ENCODE results near the gene PFDN2.
"Not testable (repeated sequence)": the region's sequence is repeated elsewhere in the genome, so short reads cannot be mapped to it uniquely, and the experiment has no call there.

Gene PFDN2

DNA sequence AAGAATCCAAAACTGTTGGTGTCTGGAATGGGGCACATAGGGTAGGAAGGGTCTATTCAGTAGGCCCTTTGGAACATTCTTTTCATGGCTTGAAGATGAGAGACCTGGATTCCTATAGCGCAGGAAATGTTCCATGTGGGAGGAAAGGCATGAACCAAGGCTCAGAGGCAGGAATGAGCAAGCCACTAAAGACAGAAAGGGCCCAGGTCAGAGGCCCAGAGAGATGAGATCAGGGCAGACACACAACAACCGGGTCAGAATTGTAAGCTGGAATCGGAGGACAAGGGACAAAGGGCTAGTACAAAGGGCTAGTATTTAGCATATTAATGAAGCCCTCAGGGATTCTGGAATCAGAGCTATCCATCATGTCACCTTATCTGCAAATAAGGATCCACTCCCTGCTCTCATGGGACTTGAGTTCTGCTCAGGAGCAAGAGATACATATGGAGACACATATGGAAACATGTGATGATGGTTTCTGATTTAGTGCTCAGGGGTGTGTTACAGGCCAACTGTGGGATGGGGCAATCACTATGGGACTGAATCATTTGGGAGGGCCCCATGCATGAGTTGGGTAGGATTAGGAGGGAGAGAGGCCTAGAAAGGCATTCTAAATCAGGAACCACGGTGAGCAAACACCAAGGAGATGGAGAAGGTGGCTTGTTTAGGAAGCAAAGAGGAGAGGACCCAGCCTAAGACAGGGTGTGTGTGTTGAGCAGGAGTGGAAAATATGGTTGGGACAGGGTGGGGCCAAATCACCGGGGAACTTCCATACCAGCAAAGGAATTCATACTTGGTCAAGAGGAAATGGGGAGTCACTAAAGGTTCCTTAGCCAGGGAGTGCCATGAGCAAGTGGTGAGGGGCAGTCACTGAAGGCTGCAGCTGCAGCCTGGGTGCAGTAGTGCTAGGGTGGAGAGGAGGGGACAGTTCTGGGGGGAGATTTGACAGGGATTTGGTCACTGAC is 37.1 kb downstream of the PFDN2 start:
- DNase-seq (ENCODE audit: low spot score): no peak

DNA sequence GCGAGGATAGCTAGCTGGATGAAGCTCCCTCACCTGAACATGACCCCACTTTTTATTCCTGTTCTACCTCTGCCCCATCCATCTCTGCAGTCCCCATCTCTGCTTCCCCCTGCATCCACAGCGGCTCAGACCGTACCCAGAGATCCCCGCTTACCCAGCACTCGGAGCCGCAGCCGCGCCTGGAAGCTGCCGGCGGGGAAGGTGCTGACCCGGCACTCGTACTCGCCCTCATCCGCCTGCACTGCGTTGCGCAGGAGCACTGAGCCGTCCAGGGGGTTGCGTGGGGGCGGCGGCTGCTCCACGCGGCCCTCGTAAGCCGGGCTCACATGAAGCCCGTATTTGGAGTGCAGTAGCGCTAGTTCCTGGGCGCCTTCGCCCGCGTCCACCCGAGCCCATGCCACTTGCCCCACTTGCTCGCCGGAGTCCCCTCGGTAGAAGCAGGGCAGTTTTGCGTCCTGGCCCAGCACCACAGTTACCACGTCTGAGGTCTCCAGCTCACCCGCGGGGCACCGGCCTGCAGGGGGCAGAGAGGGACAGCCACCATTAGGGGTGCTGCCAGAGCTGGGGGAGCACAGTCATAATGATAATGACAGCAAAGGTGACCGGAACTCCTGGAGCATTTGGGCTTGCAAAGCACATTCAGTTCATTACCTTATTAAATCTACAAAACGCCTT is 38.3 kb downstream of the PFDN2 start:
- DNase-seq (ENCODE audit: low spot score): no peak

DNA sequence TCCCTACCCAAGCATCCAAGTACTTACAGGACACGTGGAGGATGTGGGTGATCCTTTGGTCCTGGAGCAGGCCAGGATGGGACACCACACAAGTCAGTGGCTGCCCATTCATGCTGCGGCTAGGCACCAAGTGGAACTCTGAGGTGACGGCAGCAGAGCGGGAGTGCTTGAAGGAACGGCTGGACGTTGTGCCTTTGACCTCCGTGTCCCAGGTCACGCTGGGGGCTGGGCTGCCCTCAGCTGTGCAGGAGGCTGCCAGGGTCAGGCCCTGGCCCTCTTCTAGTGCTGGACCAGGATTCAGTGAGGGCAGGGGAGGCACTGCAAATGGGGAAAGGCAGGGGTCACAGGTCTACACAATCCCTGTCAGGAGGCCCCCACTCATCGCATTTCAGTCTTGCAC is 40.4 kb downstream of the PFDN2 start:
- DNase-seq (ENCODE audit: low spot score): no peak

DNA sequence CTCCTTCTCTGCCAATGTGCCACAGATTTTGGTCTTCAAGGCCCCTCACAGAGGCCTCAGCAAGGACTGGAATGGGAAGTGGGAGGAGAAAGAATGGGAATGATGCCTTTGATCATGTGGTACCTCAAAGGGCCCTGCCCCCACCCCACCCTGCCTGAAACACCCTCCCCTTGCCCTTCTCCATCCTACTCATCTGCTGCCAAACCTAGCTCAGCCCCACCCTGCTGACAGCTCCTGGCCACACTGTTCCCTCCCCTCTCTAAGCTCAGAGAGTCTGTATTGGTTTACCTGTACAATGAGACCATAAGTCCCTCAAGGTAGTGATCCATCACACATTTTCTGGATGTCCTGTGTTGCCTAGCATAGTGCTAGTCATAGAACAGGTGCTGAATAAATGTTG is 41.4 kb downstream of the PFDN2 start:
- DNase-seq (ENCODE audit: low spot score): no peak

DNA sequence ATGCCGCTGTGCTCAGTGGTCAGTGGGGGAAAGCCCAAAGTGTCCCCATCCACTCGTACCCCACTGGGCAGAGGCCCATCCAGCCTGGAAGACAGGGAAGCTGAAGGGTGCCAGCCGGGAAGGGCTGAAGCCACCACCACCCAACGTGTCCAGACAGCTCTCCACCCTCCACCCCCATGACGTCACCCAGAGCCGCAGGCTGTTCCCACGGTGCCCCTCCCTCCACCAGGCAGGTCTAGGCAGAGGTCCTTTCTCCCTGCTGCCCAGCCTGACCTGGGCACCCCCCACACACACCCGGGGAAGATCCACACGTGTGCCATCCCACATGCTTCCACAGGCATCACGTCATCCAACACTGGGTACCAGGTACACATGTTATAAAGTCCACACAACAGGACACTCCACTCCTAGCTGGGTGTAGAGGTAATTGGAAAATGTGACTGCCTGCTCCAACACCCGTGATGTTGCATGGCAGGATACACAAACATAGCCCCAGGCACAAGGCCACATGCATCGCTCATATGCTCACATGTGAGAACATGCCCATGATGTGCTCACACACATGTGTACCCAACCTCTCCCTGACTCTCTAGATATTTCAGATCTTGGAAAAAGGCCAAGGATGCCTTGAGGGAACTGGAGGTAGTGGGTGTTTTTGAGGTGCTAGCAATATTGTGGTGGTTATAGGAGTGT is 43.0 kb downstream of the PFDN2 start:
- no peak for DNase-seq (ENCODE audit: low spot score)

DNA sequence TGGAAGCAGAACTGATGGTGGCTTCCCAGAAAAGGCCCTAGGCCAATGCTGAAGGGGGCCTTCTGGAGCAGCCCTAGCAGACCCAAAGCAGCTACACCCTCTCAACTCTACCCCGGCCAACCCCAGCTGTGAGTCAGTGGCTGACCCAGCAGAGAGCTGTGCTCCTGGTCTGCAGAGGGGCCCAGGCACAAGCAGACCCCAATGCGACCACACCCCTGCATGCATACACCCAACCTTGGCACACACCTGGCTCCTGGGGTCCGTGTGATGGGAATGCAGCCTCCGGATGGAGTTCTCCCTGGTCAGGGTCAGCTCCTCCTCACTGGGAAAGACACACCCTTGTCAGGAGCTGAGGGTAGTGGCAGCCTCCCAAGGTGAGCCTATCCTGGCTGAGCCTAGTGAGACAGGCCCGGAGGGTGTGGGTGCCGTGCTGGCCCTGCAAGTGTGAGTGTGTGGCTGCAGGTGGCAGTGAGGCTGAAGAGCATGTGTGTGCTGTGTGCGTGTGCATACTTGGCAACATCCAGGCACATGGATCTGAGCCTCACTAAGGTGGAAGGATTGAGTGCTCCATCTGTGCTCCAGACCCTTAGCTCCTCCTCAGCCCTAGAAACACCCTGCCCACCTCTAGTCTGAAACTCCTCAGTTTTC is 44.2 kb downstream of the PFDN2 start:
- DNase-seq (ENCODE audit: low spot score): no peak

DNA sequence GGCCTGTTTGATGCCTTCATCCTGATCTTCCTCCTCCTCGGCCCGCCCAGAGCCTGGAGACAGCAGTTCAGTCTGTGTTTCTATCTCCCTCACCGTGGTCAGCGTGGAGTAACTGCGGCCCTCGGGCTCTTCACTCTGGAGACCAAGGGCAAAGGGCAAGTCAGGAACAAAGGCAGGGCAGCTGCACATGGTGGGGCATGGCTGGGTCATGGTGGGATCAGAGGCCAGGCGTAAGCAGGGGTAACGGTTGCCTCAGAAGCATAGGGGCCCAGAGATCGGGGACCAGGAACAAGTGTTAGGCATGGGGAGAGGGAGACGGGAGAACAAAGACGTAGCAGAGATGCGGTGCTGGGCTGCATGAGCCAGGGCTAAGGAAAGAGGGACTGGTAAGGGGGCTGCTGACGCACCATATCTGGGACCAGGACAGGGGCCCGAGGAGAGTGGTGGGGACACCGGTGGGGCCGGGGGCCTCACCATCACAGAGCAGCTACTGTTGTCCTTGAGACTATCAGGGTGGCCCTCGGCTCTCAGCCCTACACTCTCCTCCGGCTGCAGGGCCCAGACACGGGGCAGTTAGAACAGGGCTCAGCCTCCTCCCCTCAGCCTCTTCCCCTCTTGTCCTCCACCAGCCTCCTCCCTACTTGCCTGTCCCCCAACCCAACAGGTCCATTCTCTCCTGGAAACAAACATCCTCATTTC is 44.9 kb downstream of the PFDN2 start:
- no peak for DNase-seq (ENCODE audit: low spot score)

DNA sequence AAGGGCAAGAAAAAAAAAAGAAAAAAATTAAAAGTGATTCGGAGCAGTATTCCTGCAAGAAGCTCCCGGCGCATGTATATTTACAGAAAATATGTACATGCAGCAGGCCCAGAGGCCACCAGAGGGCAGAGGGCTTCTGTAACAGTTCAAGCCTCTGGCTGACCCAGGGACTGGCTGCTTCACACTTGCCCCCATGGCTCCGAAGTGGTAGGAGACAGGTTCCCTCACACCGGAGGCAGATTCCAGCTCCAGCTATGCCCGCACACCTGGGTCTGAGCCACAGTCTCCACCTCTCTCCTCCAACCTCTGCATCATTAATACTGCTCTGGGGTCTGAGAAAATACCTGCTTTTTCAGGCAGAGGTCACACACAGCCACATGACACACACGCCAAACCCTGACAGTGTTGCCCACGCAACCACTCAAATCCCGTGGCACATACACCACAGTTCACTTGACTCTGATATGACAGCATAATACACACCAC is 45.9 kb downstream of the PFDN2 start:
- peak; percentile 54 for DNase-seq (ENCODE audit: low spot score)

DNA sequence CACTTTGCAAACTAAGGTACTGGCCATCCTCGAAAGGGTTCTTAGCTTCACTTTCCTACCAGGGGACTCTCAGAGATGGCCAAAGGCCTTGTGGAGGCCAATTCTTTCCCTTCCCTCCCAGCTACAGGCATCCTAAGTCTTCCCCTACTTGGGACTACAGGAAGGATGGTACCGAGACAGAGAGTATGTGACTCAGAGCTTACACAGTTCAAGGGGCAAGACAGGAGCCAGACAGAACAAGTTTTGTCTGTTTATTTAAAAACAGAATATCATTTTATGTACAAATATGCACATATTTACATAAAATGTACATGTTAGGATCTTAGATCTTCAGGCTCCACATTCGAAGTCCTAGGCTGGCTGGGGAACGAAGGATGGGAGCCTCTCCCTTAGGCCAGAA is 47.1 kb downstream of the PFDN2 start:
- no peak for DNase-seq (ENCODE audit: low spot score)

DNA sequence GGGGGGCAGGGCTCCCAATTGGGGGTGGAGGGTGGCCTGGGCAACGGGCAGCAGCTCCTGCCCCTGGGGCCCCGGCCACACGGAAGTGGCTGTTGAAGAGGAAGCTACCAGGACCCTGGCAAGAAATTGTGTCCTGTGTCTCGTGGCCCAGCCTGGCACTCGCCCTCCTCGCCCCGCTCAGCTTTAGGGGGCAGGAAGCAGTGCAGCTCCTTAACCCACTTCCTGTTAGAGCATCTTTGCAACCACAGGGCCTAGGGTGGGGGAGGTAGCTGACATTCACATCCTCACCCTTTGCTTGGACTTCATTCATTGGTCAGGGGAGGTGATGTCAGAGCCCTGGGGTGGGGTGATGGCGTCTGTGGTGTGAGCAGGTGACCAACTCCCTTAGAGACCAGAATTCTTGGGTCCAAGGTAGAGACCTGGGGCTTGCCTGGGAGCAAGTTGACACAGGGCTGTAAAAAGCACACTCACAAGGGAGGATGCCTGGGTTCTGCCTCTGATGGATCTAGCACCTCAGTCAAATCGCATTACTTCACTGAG is 48.0 kb downstream of the PFDN2 start, which contains the start of gene ARHGAP30:
ARHGAP30 (minus strand) TSS at position 161 of the 540 bp plus-strand sequence. CDS start 267 bp downstream, outside the sequence.
- DNase-seq (ENCODE audit: low spot score): no peak

DNA sequence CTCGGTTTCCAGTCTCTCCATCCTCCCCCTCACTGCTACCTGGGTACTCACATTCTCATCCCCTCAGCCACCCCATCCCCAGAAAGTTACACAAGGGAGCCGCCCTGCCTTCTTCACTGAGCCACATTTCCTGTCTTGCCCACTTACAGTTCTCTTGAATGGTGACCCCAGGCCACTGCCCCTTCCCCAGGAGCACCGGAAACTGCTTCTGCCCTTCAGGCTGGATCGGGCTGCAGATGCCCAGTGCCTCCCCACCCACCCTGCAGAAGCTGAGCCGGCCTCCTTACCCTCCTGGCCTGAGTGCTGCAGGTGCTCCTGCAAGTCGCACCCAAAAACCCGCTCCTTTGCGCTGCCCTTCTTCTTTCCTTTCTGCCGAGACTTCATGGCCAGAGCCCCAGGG is 48.6 kb downstream of the PFDN2 start:
- DNase-seq (ENCODE audit: low spot score): no peak

DNA sequence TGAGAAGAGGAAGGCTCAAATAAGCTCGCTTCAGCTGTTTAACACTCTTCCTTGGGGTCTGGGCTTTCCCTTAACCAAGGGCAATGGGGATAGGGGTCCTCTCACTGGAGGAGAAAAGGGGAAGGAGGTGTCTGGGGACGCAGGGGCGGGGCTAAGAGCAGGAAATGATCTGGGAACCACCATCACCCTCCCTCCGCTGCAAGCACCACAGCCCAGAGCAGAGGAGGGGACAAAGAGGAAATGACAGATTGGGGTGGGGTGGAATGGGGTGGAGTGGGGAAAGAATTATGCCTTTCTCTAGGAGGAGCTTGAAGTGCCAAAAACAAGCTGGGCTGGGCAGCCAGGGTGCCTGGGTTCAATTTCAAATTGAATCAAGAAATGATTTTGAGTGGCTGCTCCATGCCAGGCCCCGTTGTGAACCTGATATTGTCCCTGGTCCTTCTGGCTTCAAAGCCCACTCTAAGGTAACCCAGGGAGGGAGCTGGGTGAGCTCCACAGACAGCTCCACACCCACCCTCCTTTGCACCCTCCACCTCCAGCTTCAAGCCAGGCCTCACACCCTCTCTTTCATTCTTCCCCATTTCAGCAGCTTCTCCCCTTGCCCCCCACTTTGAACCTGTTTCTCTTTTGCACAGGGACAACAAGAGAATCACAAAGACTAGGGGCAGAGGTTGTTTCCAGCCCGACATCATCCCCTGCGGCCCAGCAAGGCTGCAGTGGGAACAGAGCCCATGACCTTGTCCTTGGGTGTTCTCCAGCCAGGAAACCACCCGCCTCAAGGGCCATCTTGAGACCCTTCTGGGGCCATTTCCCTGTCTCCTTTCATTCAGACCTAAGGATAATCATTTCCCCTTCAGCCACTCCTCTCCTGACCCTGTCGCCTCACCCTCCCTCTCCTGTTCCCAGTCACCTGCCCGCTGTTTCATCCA is 49.3 kb downstream of the PFDN2 start:
- no peak for DNase-seq (ENCODE audit: low spot score)

DNA sequence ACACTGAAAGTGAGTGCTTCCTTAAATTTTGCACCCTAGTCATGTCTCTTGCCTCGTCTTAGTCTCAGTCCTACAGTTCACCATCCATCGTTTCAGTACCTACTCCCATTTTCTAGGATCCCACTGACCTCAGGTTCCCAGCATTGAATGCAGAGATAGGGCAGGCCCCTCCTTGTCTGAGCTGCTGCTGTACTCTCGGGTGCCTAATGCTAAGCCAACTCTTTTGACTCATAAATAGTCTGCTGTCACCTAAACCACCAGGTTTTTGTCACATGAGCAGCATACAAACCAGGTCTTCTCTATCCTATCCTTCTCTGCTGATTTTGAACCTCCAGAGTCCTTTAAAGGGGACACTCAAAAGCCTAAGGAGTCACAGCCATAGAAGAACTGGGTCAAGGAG is 51.1 kb downstream of the PFDN2 start:
- no peak for DNase-seq (ENCODE audit: low spot score)

DNA sequence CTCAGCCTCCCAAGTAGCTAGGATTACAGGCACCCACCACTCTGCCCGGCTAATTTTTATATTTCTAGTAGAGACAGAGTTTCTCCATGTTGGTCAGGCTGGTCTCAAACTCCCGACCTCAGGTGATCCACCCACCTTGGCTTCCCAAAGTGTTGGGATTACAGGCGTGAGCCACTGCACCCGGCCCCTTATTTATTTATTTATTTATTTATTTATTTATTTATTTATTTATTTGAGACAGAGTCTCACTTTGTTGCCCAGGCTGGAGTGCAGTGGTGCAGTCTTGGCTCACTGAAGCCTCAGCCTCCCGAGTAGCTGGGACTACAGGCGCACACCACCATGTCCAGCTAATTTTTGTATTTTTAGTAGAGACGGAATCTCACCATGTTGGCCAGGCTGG is 52.2 kb downstream of the PFDN2 start:
- not testable (repeated sequence) for DNase-seq (ENCODE audit: low spot score)

DNA sequence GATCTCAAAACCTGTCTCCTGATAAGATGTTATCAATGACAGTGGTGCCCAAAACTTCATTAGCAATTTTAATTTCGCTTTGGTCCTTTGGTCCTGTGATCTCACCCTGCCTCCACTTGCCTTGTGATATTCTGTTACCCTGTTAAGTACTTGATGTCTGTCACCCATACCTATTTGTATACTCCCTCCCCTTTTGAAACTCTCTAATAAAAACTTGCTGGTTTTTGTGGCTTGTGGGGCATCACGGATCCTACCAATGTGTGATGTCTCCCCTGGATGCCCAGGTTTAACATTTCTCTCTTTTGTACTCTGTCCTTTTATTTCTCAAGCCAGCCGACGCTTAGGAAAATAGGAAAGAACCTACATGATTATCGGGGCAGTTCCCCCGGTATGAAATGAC is 53.9 kb downstream of the PFDN2 start:
- DNase-seq (ENCODE audit: low spot score): not testable (repeated sequence)

DNA sequence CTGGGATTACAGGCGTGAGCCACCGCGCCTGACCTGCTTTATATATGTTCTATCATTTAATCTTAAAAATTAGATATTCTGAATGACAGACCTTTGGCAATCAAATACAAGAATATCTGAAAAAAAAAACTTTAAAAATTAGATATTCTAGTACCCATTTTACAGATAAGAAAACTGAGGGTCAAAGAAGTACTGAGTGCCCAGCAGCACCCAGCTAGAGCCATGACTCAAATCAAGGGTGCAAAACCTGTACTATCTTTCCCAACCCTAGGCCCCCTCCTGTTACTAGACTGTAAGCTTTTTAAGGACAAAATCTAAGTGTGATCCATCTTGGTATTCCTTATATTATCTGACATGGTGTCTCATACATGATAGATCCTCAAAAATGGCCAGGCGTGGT is 56.4 kb downstream of the PFDN2 start:
- no peak for DNase-seq (ENCODE audit: low spot score)

DNA sequence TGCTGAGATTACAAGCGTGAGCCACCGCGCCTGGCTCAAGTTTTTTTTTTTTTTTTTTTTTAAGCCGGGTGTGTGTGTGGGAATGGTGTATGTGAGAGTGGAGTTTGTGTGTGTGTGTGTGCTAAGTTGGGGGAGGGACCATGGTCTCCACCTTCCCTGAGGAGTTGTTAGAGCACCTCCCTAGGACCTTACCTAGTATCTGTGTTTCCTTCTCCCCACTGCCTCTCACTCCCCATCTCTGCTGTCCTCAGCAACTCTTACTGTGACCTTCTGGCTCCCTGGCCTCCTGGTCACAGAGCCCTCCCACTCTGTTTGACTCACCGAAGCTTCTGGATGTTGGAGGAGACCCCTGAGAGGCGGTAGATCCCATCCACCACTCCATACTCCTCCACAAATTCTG is 58.5 kb downstream of the PFDN2 start:
- DNase-seq (ENCODE audit: low spot score): no peak

DNA sequence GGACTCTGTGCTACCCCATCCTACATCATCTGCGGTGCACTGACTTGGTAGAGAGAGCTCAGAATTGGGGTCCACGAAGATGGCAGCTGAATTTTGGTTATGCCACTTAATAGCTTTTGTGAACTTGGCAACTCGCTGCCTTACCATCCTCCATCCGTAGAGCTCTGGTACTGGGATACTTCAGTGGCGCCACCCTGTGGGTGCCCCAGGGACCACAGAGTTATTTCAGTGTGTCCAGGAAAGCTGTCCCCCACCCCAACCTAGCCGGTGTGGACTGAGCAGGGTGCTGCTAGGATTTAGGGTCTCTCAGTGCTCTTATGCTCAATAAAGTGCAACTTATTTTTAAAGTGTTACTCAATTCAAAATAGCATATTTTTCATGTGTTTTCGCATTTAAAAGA is 63.0 kb downstream of the PFDN2 start:
- no peak for DNase-seq (ENCODE audit: low spot score)

DNA sequence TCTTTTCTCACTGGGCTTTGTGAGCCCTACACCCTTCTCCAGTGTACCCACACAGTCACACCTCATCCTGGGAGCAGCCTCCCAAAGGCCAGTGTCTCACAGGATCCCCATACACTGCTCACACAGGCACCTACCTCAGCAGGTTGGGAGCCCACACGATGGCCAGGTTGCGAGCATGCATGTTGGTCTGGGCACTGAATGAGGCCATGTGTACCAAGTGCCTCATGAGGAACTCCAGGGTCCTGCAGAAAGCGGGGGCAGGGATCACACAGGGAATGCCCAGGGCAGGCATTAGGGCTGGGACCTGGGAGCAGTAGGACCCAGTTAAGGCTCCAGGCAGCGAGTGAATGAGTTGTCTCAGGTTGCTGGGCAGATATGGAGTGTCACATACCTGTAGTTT is 63.6 kb downstream of the PFDN2 start:
- DNase-seq (ENCODE audit: low spot score): no peak

DNA sequence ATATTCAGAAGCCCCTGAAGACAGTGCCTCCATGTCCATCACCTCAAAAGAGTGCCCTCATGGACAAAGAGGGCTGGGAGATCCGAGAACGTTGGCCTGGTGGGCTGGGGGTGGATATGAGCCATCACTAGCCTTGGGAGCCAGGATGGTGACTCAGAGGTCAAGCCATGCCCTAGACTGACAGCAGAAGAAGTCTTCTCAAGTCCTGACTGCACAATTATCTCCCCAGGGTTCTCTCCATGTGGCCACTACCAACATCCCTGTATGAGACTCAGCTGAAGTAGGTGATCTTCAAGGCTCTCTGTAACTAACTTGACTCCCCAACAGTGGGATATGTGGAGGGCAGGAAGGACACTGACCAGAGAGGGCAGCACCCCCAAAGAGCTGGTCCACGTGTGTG is 64.9 kb downstream of the PFDN2 start:
- no peak for DNase-seq (ENCODE audit: low spot score)
